Mesangial cell (primary cell): ENCODE results near the gene IPPK. TPM values are rescaled to one million over a fixed set of nuclear protein-coding genes. Genes with fewer than 3 reads are reported as not detected.

Experiments
- total RNA-seq: library from RNA; depleted of rRNA; stranded (reverse); fragments of >200 nt; gene quantifications from 2 replicates; pipeline ENCODE4 v1.2.3, GENCODE V29; 2015

The IPPK gene
- 4.7 and 10.1 TPM in 2 replicates for total RNA-seq

GRCh38 chr9:92669890-92670708, at the start of gene IPPK:
Gene IPPK, minus strand, starts transcription at chr9:92670131. Its CDS starts 143 bp downstream, at chr9:92669988.

Other genes starting within 250 kb of the IPPK start
- not detected in 2 replicates for gene OMD, start 245.7 kb downstream of the IPPK start, total RNA-seq
- not detected in 2 replicates for gene ASPN, start 187.6 kb downstream of the IPPK start, total RNA-seq
- gene ECM2, start 134.1 kb downstream of the IPPK start, total RNA-seq: 0.13 and 0.16 TPM in 2 replicates
- 33.7 and 36.0 TPM in 2 replicates for gene BICD2, start 94.7 kb upstream of the IPPK start, total RNA-seq
- gene ZNF484, start 207.9 kb upstream of the IPPK start, total RNA-seq: 3.1 and 5.7 TPM in 2 replicates